Neuron (in vitro differentiated cells): Measurements from ENCODE around the gene TRIM4.
"Not testable (repeated sequence)": the region's sequence is repeated elsewhere in the genome, so short reads cannot be mapped to it uniquely, and the experiment has no call there.

Source experiments
- H2AFZ ChIP-seq: one replicate; pipeline ENCODE4 v1.6.1; 2013; ENCODE audit warnings: low read depth, mild to moderate bottlenecking, inconsistent platforms, low read length, moderate library complexity
- H3K27me3 ChIP-seq: one replicate; pipeline ENCODE4 v1.6.1; 2013; ENCODE audit warnings: low read length; ENCODE audit not compliant: insufficient read depth
- H3K36me3 ChIP-seq: one replicate; pipeline ENCODE4 v1.6.1; 2013; ENCODE audit warnings: low read length; ENCODE audit not compliant: insufficient read depth
- H3K4me1 ChIP-seq: one replicate; pipeline ENCODE4 v1.6.1; 2013; ENCODE audit warnings: low read length; ENCODE audit not compliant: insufficient read depth
- H3K4me3 ChIP-seq: 2 replicates; pipeline ENCODE4 v1.5.1; 2013; ENCODE audit warnings: mild to moderate bottlenecking, low read length, moderate library complexity
- H3K9me3 ChIP-seq: one replicate; pipeline ENCODE4 v1.6.1; 2013; ENCODE audit warnings: low read length

Gene TRIM4

GRCh38 chr7:99918959-99919813 lies at the start of gene TRIM4:
Gene TRIM4, minus strand, starts transcription at chr7:99919530. Its CDS starts 129 bp downstream, at chr7:99919401.
- no peaks in the 10 kb centered on the region for H3K27me3 ChIP-seq
- no peak within 1 kb of the TSS for H2AFZ ChIP-seq
- no peaks in the 10 kb centered on the region for H3K36me3 ChIP-seq
- no peaks in the 10 kb centered on the region for H3K4me1 ChIP-seq
- H3K9me3 ChIP-seq = no peaks in the 10 kb centered on the region
- H3K4me3 ChIP-seq = no peak within 1 kb of the TSS

- no peak overlapping the region for H3K4me3 ChIP-seq
- H3K27me3 ChIP-seq = peaks cover 5% of the 10 kb centered on the region
- no peaks in the 10 kb centered on the region for H3K36me3 ChIP-seq
- H2AFZ ChIP-seq = no peak overlapping the region
- no peaks in the 10 kb centered on the region for H3K4me1 ChIP-seq
- no peaks in the 10 kb centered on the region for H3K9me3 ChIP-seq
These were observed 39.4 kb upstream of the TRIM4 start for GRCh38 chr7:99958564-99959227.

- H3K27me3 ChIP-seq = peaks cover 5% of the 10 kb centered on the region
- no peaks in the 10 kb centered on the region for H3K9me3 ChIP-seq
- no peak overlapping the region for H3K4me3 ChIP-seq
- H3K4me1 ChIP-seq = no peaks in the 10 kb centered on the region
- no peak overlapping the region for H2AFZ ChIP-seq
- no peaks in the 10 kb centered on the region for H3K36me3 ChIP-seq
These were observed 35.9 kb upstream of the TRIM4 start for GRCh38 chr7:99955247-99955646.

- H3K36me3 ChIP-seq, H3K4me3 ChIP-seq, H3K9me3 ChIP-seq, H2AFZ ChIP-seq, H3K4me1 ChIP-seq, H3K27me3 ChIP-seq: not testable (repeated sequence)
These were observed 35.3 kb upstream of the TRIM4 start for GRCh38 chr7:99954643-99955042.

- no peaks in the 10 kb centered on the region for H3K36me3 ChIP-seq
- H2AFZ ChIP-seq = no peak overlapping the region
- no peaks in the 10 kb centered on the region for H3K9me3 ChIP-seq
- no peak overlapping the region for H3K4me3 ChIP-seq
- no peaks in the 10 kb centered on the region for H3K4me1 ChIP-seq
- peaks cover 5% of the 10 kb centered on the region for H3K27me3 ChIP-seq
These were observed 34.3 kb upstream of the TRIM4 start for GRCh38 chr7:99953649-99954048.

- H3K36me3 ChIP-seq, H3K4me1 ChIP-seq, H3K9me3 ChIP-seq, H3K27me3 ChIP-seq, H3K4me3 ChIP-seq, H2AFZ ChIP-seq: not testable (repeated sequence)
These were observed 33.3 kb upstream of the TRIM4 start for GRCh38 chr7:99952649-99953048.

- H3K27me3 ChIP-seq, H3K4me1 ChIP-seq, H2AFZ ChIP-seq, H3K9me3 ChIP-seq, H3K4me3 ChIP-seq, H3K36me3 ChIP-seq: not testable (repeated sequence)
These were observed 31.5 kb upstream of the TRIM4 start for GRCh38 chr7:99950819-99951218.

GRCh38 chr7:99949645-99950228 lies 30.4 kb upstream of the TRIM4 start:
- Histone ChIP-seq H3K4me3 (no peak overlapping the region), H3K36me3 (no peaks in the 10 kb centered on the region), H2AFZ (no peak overlapping the region), H3K27me3 (no peaks in the 10 kb centered on the region), H3K9me3 (no peaks in the 10 kb centered on the region), H3K4me1 (no peaks in the 10 kb centered on the region)

- no peak overlapping the region for H3K4me3 ChIP-seq
- H3K36me3 ChIP-seq = no peaks in the 10 kb centered on the region
- no peaks in the 10 kb centered on the region for H3K9me3 ChIP-seq
- no peaks in the 10 kb centered on the region for H3K4me1 ChIP-seq
- H3K27me3 ChIP-seq = no peaks in the 10 kb centered on the region
- H2AFZ ChIP-seq = no peak overlapping the region
These were observed 28.3 kb upstream of the TRIM4 start for GRCh38 chr7:99947608-99948007.

GRCh38 chr7:99944497-99945070 lies 25.3 kb upstream of the TRIM4 start:
- no peaks in the 10 kb centered on the region for H3K9me3 ChIP-seq
- no peak overlapping the region for H2AFZ ChIP-seq
- no peaks in the 10 kb centered on the region for H3K36me3 ChIP-seq
- no peak overlapping the region for H3K4me3 ChIP-seq
- no peaks in the 10 kb centered on the region for H3K4me1 ChIP-seq
- H3K27me3 ChIP-seq = no peaks in the 10 kb centered on the region

GRCh38 chr7:99943641-99944496 lies 24.5 kb upstream of the TRIM4 start:
- H3K4me1 ChIP-seq = no peaks in the 10 kb centered on the region
- no peaks in the 10 kb centered on the region for H3K36me3 ChIP-seq
- H3K4me3 ChIP-seq = no peak overlapping the region
- no peaks in the 10 kb centered on the region for H3K27me3 ChIP-seq
- no peak overlapping the region for H2AFZ ChIP-seq
- H3K9me3 ChIP-seq = no peaks in the 10 kb centered on the region

GRCh38 chr7:99938296-99938695 lies 19.0 kb upstream of the TRIM4 start:
- H3K9me3 ChIP-seq = no peaks in the 10 kb centered on the region
- H3K36me3 ChIP-seq = no peaks in the 10 kb centered on the region
- no peak overlapping the region for H2AFZ ChIP-seq
- peaks cover 8% of the 10 kb centered on the region for H3K27me3 ChIP-seq
- no peak overlapping the region for H3K4me3 ChIP-seq
- no peaks in the 10 kb centered on the region for H3K4me1 ChIP-seq
